Pulmonary artery endothelial cell (primary cell): ENCODE measurements around the gene SETD7. TPM values are rescaled to one million over a fixed set of nuclear protein-coding genes. Genes with fewer than 3 reads are reported as not detected.

ENCODE experiments used
- DNase-seq: peaks from one replicate; pipeline ENCODE4 v3.0.0-alpha.2; 2011; ENCODE audit warnings: low read depth, low spot score
- total RNA-seq: library from RNA; depleted of rRNA; stranded (reverse); fragments of >200 nt; gene quantifications from 2 replicates; pipeline ENCODE4 v1.2.3, GENCODE V29; 2014

SETD7 gene
- total RNA-seq, 1 donor from 2014 or later = 64.5 TPM

GRCh38 chr4:139574641-139575040 lies 18.6 kb upstream of the SETD7 start:
- DNase-seq = no peak

DNA sequence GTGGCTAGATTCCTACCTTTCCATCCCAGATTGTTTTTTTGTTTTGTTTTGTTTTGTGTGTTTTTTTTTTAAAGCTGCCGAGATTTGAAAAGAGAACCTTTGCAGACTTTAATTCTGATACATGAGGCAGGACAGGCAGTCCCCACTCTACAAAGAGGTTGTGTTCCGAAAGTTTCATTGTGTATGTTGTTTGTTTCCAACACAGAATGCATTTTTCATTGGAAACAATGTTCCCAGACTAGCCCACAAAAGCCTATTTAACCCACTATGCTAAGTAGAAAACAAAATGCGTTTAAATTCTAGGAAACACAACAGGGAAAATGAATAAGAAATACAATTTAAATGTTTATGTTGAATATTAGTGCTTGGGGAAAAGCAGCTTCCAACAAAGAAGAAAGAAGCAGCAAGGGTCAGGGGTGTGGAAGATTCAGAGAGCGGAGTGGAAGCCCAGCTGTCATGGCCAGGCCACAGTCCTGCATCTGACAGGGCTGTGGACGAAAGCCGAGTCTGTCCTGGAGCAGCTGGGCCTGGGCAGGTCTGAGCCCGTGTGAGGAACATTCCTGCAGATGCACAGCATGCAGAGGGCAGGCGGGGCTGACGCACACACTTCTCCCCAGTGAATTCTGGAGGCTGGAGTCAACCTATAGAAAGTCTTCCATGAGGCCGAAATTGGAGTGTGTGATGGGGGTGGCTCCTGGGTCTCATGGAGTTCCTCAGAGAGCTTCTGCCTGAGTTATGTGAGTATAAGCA lies 12.4 kb upstream of the SETD7 start:
- no peak for DNase-seq

GRCh38 chr4:139567159-139567870 lies 11.3 kb upstream of the SETD7 start:
- DNase-seq = no peak

GRCh38 chr4:139564502-139564901 lies 8.5 kb upstream of the SETD7 start:
- no peak for DNase-seq

DNA sequence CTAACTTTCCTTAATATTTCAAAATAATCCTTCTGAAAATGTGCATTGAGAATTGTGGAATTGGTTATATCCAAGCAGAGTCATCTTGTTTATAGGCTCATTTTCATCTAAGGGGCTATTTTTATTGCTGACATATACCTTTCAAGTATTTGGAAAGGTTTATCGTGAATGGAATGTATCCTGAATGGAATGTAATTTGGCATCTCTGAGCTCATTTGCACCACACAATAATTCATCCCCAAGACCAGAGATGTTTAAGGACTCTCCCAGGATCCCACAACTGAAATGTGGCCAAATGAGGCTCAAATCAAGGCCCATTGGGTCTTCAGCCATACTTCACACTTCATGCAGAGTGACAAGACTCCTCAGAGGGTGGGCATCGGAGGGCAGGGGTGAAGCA lies 7.5 kb upstream of the SETD7 start:
- no peak for DNase-seq

DNA sequence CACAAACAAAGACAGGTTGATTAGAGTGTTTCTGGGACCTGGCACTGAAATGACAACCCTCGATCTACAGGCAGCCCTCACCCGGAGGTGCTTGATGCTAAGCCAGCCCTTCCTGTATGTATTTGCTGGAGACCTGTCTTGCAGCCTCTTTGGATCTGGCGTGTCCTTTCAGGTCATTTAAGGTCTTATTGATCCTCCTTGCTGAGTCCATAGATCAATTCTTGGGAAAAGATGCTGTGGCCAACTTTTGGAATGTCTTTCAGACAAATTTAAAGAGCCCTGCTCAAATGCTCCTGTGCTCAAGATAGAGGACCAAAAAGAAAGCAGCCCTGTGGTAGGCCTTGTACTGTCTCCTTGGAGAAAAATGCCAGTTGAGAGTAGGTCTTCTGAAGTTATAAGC lies 6.8 kb upstream of the SETD7 start:
- no peak for DNase-seq

- no peak for DNase-seq
Measured at GRCh38 chr4:139562067-139562684, 6.2 kb upstream of the SETD7 start.

DNA sequence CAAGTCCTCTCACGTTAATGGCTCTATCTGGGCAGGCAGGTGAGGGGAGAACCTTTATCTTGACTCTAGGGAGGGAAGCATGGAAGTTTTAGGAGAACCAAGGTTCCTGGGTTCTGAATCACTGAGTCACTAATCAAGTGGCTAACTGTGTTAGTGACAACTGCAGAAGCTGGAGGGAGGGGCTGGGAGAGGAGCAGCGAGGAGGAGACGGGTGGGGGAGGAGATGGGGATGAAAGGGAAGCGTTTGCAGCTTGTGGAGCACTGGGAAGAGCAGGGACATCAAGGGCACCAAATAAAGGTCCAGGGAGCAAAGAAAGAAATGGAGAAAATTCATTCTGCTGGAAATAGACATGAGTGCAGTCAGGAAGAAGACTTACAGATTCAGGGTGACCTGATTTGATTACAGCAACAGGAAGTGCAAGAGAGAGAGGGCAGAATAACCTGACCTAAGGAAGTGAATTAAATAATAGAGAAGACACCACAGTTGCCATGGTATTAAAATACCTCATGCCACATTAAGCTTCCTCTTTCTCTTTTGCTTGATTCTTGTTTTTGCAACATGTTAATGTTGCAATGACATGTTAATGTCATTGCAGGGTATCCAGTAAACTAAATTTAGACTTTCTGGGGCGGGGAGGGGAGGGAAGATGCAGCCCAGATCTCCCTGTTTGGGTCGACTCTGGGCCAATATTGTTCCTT lies 4.5 kb upstream of the SETD7 start:
- peak; percentile 27 for DNase-seq

DNA sequence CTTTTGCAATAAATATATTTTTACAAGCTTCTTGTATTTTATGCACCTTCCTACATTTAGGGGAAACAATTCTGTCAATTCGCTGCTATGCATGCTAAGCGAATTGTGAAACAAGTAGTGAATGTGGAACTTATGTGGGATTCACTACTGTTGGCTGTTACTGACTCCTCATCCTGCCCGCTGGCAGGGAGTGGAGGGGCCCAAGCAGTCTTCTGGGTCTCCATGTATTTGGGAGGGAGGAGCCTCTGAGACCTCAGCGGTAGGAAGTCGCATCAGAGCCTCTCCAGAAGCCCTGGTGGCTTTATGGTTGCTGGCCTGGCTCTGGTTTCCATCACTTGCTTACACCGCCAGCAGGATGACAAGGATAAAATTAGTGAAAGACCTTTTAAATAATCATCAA lies 3.7 kb upstream of the SETD7 start:
- no peak for DNase-seq

GRCh38 chr4:139559089-139559479 lies 3.1 kb upstream of the SETD7 start:
- no peak for DNase-seq

GRCh38 chr4:139558235-139559088 lies 2.4 kb upstream of the SETD7 start:
- DNase-seq = no peak

DNA sequence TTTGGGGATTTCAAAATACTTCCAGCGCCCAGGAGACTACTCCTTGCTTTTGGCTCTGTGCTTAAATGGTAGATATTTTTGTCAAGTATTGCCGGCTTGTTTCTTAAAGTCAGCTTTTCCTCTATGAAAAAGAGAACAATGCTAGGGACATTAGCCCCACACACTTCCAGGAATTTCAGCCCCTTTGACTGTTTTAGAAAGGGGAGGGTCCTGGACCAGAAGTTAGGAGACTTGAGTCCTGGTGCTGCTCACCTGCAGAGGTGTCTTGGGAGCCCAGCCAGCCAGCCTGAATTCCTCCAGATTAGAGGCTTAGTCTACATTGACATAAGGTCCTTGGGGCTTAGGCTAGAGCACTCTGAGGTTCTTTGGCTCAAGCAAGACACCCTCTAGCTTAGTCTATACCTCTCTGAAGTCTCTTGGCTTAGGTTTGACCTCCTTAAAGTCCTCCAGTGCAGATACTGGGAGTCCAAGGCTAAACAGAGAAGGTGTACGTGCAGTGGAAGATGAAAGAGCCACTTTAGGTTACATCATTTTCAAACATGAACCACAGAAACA lies 1.6 kb upstream of the SETD7 start:
- DNase-seq = no peak

- no peak for DNase-seq
Measured at GRCh38 chr4:139556724-139557555, 921 bp upstream of the SETD7 start.

DNA sequence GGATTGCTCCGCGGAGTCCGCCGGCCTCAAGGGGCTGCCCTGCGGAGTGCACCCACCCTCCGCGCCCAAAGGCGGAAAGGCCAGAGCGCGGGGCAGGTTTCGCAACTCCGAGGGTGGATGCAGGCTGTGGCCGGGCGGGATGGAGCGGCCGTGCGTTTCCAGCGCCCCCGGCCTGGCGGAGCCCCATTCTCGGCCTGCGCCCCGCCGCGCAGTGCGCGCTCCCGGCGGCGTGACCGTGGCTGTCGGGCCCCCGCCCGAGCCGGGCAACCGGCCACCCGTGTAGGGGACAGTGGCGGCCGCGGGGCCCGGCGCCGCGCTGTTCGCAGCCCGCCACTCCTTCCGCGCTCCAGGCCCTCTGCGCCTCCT lies 331 bp downstream of the SETD7 start:
- no peak for DNase-seq

DNA sequence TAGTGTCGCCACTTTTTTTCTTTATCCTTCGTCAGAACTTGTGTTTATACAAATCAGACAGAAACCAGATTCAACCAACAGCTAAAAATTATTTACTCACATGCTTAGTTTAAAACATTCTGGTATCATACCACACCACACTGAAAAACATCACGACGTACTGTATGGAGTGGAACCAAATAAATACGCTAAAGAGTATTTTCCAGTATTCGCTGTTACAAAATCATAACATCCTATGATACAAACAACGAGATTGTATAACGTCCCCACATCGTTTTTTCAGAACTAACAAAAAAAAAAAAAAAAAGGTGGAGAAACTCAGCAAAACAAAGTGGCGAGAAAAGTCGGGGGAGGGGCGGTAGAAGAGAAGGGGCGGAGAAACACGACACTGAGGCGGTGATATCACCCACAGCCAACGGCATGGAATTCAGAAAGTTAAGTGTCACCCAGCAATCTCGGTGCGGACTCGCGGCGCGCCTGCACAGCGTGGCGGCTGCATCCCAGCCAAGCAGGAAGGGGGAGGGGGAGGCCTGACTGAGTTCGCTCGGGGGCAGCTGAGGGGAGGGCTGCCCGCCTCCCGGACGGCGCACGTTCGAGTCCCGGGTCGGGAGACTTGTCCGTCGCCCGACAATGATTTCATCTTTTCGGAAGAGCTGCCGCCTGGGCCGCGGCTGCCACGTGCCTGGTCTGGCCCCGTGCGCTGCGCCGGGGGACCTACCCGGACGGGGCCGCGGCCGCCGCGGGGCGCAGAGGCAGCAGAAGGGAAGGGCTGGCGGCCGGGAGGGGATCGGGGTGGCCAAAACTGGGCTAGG lies 920 bp downstream of the SETD7 start:
- DNase-seq = peak; percentile 83

GRCh38 chr4:139554642-139554892 lies 1.5 kb downstream of the SETD7 start:
- DNase-seq = no peak

GRCh38 chr4:139553751-139554641 lies 2.0 kb downstream of the SETD7 start:
- DNase-seq = no peak

- DNase-seq = no peak
Measured at GRCh38 chr4:139552517-139553307, 3.3 kb downstream of the SETD7 start.
